ENCODE results near the gene MAP2K5.

Gene MAP2K5

DNA sequence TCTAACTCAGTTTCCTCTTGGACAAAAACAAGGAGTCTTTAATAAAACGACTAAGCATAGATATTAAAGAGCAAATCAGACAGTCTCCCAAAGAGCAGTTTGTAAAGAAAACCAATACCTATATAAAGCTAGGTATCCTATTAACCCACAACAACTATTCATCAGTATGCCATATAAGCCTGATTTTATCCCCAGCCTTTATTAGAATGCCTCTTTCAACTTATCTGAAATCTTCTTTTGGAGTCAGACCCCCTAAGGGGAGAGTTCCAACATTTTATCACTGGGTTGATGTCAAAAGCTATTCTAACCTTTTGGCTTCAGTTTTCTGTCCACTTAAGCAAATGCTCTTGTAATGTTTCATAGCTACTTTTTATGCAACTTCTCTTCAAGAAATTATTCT, 17.8 kb downstream of the MAP2K5 start:
- H3K36me3 ChIP-seq (replicated peaks; ENCODE audit: insufficient read depth, low read length) = no peaks in the 10 kb centered on the region
- TF ChIP-seq EZH2 (optimal IDR thresholded peaks at IDR 0.05; ENCODE audit: low read depth, low read length) = no peak
- TF ChIP-seq EZH2phosphoT487 (IDR thresholded peaks at IDR 0.05; ENCODE audit: low read length) = no peak
- TF ChIP-seq, protein P1, sequence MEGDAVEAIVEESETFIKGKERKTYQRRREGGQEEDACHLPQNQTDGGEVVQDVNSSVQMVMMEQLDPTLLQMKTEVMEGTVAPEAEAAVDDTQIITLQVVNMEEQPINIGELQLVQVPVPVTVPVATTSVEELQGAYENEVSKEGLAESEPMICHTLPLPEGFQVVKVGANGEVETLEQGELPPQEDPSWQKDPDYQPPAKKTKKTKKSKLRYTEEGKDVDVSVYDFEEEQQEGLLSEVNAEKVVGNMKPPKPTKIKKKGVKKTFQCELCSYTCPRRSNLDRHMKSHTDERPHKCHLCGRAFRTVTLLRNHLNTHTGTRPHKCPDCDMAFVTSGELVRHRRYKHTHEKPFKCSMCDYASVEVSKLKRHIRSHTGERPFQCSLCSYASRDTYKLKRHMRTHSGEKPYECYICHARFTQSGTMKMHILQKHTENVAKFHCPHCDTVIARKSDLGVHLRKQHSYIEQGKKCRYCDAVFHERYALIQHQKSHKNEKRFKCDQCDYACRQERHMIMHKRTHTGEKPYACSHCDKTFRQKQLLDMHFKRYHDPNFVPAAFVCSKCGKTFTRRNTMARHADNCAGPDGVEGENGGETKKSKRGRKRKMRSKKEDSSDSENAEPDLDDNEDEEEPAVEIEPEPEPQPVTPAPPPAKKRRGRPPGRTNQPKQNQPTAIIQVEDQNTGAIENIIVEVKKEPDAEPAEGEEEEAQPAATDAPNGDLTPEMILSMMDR (IDR thresholded peaks at IDR 0.05; ENCODE audit: low read length) = no peak
- H3F3A ChIP-seq (ENCODE audit: insufficient read depth, low read length) = no peaks in the 10 kb centered on the region

GRCh38 chr15:67563092-67563491, 20.6 kb downstream of the MAP2K5 start:
- Histone ChIP-seq H3K79me2 (ENCODE audit: low read length) (no peaks in the 10 kb centered on the region), H3K4me3 (ENCODE audit: low read length) (no peak overlapping the region), H3K4me2 (ENCODE audit: low read depth, low read length) (no peak overlapping the region), H2AFZ (ENCODE audit: low read length) (no peak overlapping the region), H3K9ac (ENCODE audit: low read length) (no peak overlapping the region), H3K9me2 (replicated peaks; ENCODE audit: insufficient read depth, low read length) (no peaks in the 10 kb centered on the region), H3K9me3 (replicated peaks; ENCODE audit: insufficient read depth, low read length) (no peaks in the 10 kb centered on the region), H3K36me3 (replicated peaks; ENCODE audit: insufficient read depth, low read length) (no peaks in the 10 kb centered on the region), H3K27ac (ENCODE audit: low read length) (no peak overlapping the region), H3F3A (ENCODE audit: insufficient read depth, low read length) (no peaks in the 10 kb centered on the region), H3K27me3 (replicated peaks; ENCODE audit: insufficient read depth, low read length) (no peaks in the 10 kb centered on the region), H3K4me1 (ENCODE audit: low read length) (peaks cover 13% of the 10 kb centered on the region), H4K20me1 (ENCODE audit: insufficient read depth, low read length) (no peaks in the 10 kb centered on the region)
- TF ChIP-seq, protein P1 (IDR thresholded peaks at IDR 0.05; ENCODE audit: low read length) = no peak
- TF ChIP-seq EZH2phosphoT487 (IDR thresholded peaks at IDR 0.05; ENCODE audit: low read length) = no peak
- TF ChIP-seq EZH2 (optimal IDR thresholded peaks at IDR 0.05; ENCODE audit: low read depth, low read length) = no peak
- no peak for DNase-seq

More for the DNA sequence above, 17.8 kb downstream of the MAP2K5 start:
- no peak overlapping the region for H2AFZ ChIP-seq (ENCODE audit: low read length)
- no peak overlapping the region for H3K4me3 ChIP-seq (ENCODE audit: low read length)
- no peaks in the 10 kb centered on the region for H3K9me2 ChIP-seq (replicated peaks; ENCODE audit: insufficient read depth, low read length)
- H3K9me3 ChIP-seq (replicated peaks; ENCODE audit: insufficient read depth, low read length) = no peaks in the 10 kb centered on the region
- no peak overlapping the region for H3K27ac ChIP-seq (ENCODE audit: low read length)
- no peak overlapping the region for H3K9ac ChIP-seq (ENCODE audit: low read length)
- H3K27me3 ChIP-seq (replicated peaks; ENCODE audit: insufficient read depth, low read length) = no peaks in the 10 kb centered on the region
- DNase-seq = no peak
- no peaks in the 10 kb centered on the region for H4K20me1 ChIP-seq (ENCODE audit: insufficient read depth, low read length)
- peaks cover 13% of the 10 kb centered on the region for H3K4me1 ChIP-seq (ENCODE audit: low read length)
- no peak overlapping the region for H3K4me2 ChIP-seq (ENCODE audit: low read depth, low read length)
- H3K79me2 ChIP-seq (ENCODE audit: low read length) = no peaks in the 10 kb centered on the region

DNA sequence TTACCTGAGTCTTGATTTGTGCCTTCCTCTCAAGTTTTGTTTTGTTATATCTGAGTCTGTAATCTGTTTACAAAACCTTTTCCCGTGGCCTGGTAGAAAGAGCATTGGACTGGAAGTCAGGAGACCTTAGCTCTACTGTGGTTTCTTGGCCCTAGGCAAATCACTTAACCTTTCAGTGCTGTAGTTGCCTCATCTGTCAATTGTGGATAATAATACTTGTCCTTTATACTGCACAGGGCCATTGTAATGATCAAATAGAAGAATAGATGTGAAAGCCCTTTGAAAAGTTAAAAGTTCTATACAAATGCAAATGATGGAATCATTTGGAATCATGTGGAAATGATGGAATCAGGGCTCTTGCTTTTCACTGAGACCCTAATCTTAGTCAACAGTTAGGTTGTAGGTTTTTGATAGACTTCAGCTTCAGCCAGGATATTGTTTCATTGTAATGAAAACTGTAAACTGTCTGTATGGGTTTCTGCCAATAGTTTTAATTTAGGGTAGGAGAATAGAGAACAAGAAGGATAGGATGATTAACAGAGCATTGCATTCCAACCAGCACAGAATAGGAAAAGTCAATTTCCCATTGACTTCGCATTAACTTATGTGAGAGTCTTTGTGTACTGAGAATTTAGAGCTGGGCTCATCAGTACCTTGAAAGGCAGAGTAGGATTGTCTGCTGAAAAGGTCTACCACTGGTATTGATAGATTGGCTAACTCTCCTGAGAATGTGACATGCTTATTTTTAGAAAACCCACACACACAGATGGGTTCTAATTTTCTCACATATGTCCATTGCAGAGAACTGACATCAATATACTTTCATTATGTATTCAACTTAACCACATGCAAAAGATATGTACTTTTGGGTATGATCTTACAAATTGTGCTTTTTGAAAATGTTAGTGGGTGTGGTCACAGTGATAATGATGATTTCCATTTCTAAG, 21.8 kb downstream of the MAP2K5 start:
- Histone ChIP-seq H3K36me3 (replicated peaks; ENCODE audit: insufficient read depth, low read length) (no peaks in the 10 kb centered on the region), H2AFZ (ENCODE audit: low read length) (no peak overlapping the region), H3K9me2 (replicated peaks; ENCODE audit: insufficient read depth, low read length) (no peaks in the 10 kb centered on the region), H3K27ac (ENCODE audit: low read length) (peak overlapping the region; percentile 20; the same call in 1 of the 2 replicates), H3F3A (ENCODE audit: insufficient read depth, low read length) (no peaks in the 10 kb centered on the region), H3K79me2 (ENCODE audit: low read length) (no peaks in the 10 kb centered on the region), H3K4me2 (ENCODE audit: low read depth, low read length) (peak overlapping the region; percentile 44), H3K4me1 (ENCODE audit: low read length) (peaks cover 13% of the 10 kb centered on the region), H3K27me3 (replicated peaks; ENCODE audit: insufficient read depth, low read length) (no peaks in the 10 kb centered on the region), H3K9ac (ENCODE audit: low read length) (no peak overlapping the region), H3K4me3 (ENCODE audit: low read length) (no peak overlapping the region), H4K20me1 (ENCODE audit: insufficient read depth, low read length) (no peaks in the 10 kb centered on the region), H3K9me3 (replicated peaks; ENCODE audit: insufficient read depth, low read length) (no peaks in the 10 kb centered on the region)
- peak; percentile 34 for DNase-seq
- TF ChIP-seq, protein P1 (IDR thresholded peaks at IDR 0.05; ENCODE audit: low read length) = no peak
- TF ChIP-seq EZH2 (optimal IDR thresholded peaks at IDR 0.05; ENCODE audit: low read depth, low read length) = no peak
- no peak for TF ChIP-seq EZH2phosphoT487 (IDR thresholded peaks at IDR 0.05; ENCODE audit: low read length)

All from MM.1S (cell line).